G401.6 (cell line): ENCODE data around the gene TIMP2.

Source experiments
- FAIRE-seq: peaks from 2 replicates; lab custom pipeline; 2012; peaks lifted over from hg19 to GRCh38; lab: Jason Lieb, UNC

Gene TIMP2

DNA sequence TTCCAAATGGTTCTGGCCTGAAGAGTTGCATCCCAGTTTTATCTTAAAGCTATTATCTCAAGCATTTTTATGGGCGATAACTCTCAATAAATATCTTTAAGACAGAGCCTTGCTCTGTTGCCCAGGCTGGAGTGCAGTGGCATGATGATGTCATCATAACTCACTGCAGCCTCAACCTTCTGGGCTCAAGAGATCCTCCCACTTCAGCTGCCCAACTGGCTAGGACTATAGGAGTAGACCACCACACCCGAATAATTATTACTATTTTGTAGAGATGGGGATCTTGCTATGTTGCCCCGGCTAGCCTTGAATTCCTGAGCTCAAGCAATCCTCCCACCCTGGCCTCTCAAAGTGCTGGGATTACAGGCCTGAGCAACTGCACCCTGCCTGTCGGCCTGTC is 117.0 kb downstream of the TIMP2 start:
- FAIRE-seq = no peak

DNA sequence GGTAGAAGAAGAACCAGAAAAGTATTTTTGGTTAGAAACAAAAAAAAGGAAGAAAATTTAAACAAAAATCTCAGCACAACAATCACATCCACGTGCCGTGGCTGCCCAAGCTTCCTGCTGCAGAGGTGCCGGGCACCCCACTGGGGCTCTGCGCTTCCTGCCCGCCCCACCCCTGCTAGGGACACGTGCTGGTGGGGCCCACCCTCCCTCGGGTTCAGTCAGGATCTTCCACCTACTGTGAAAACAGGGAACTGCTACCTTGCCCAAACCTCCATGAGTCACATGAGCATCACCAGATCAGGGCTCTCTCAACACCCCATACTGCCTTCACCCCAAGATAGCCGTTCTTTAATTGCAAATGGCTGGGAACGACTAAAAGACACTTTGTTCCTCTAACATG is 118.7 kb downstream of the TIMP2 start:
- FAIRE-seq = no peak

DNA sequence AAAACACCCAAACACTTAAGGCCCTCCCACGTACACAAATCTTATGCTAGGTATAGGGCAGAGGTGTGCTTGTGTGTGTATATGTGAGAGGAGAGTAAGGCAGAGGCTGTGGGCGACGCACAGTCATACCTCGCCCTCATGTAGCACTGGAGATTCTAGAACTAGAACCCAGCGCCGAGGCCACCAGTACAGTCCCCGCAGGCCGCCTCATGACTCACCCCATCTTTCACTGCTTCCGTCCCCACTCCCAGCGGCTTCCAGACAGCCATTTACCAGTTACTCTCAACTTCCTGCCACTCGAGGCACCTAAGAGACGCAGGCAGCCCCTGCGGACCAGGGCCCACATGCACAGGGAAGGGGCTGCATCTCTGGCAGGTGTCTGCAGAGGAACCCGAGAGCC is 119.9 kb downstream of the TIMP2 start:
- no peak for FAIRE-seq

DNA sequence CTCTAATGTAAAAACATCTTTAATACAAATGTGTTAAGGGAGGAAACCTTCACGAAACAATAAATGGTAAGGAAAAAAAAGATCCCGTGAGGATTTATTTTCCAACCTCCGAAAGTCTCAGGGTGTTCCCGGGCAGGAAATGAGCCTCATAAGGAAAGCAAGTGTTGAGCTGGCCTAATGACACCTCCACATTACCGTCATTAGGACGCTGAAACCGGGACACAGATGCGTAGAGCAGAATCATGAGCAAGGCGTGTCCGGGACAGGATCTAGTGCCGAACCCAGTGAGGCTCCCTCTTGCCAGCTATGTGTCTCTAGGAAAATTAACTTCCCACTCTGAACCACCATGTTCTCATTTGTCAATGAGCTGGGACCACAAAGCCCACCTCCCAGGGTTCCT is 120.4 kb downstream of the TIMP2 start:
- FAIRE-seq = no peak

DNA sequence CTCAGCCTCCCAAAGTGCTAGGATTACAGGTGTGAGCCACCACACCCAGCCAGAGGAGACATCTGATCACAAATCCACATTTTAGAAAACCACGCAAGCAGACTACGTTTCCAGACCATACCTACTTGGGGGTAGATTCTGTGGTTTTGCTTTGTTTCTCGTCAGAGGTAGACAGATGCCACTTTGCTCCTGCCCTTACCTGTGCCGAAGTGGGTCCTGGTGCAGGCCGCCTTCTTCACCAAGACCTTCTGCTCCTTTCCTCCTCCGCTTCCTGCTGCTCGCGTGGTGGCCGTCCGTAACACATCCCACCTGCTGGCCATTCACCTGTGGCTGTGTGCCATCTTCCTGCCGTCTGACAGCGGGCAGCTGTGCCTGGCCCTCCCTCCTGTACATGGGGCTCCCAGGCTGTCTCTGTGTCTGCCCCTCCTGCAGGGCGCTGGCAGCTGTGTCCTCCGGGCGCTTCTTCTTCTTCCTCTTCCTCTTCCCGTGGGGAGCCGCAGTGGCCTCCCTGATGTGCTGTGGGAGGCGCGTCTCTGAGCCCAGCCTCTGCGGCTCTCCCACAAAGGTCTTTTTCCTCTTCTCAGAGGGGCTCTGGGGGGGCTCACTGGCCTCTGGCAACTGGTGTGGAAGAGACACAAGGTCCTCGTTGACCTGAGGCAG is 121.9 kb downstream of the TIMP2 start:
- FAIRE-seq = no peak
